Brain pericyte (primary cell): ENCODE results near the gene CCDC3.

Experiments used
- DNase-seq: peaks from one replicate; pipeline ENCODE4 v3.0.0-alpha.2; 2012; ENCODE audit warnings: low read depth, low spot score

The CCDC3 gene

GRCh38 chr10:12924911-12925310 is 76.6 kb downstream of the CCDC3 start:
- DNase-seq, result no peak

- no peak for DNase-seq
These were observed 79.2 kb downstream of the CCDC3 start for GRCh38 chr10:12922117-12922900.

- DNase-seq, result no peak
These were observed 80.3 kb downstream of the CCDC3 start for GRCh38 chr10:12921163-12921562.

GRCh38 chr10:12919574-12919973 is 81.9 kb downstream of the CCDC3 start:
- no peak for DNase-seq

GRCh38 chr10:12916587-12916986 is 84.9 kb downstream of the CCDC3 start:
- DNase-seq, result no peak

- no peak for DNase-seq
These were observed 85.8 kb downstream of the CCDC3 start for GRCh38 chr10:12915637-12916168.

- DNase-seq, result no peak
These were observed 87.4 kb downstream of the CCDC3 start for GRCh38 chr10:12914111-12914510.

GRCh38 chr10:12911795-12912194 is 89.7 kb downstream of the CCDC3 start:
- no peak for DNase-seq

GRCh38 chr10:12910835-12911234 is 90.7 kb downstream of the CCDC3 start:
- no peak for DNase-seq

GRCh38 chr10:12909836-12910185 is 91.7 kb downstream of the CCDC3 start:
- DNase-seq, result no peak

- DNase-seq, result no peak
These were observed 92.2 kb downstream of the CCDC3 start for GRCh38 chr10:12909182-12909835.

- DNase-seq, result no peak
These were observed 92.7 kb downstream of the CCDC3 start for GRCh38 chr10:12908773-12909172.

GRCh38 chr10:12907656-12908055 is 93.9 kb downstream of the CCDC3 start:
- DNase-seq, result peak; percentile 53

- no peak for DNase-seq
These were observed 95.4 kb downstream of the CCDC3 start for GRCh38 chr10:12906051-12906541.

- no peak for DNase-seq
These were observed 96.4 kb downstream of the CCDC3 start for GRCh38 chr10:12905067-12905466.

GRCh38 chr10:12902851-12903358 is 98.6 kb downstream of the CCDC3 start:
- no peak for DNase-seq

GRCh38 chr10:12902135-12902572 is 99.4 kb downstream of the CCDC3 start:
- DNase-seq, result no peak

- no peak for DNase-seq
These were observed 102.0 kb downstream of the CCDC3 start for GRCh38 chr10:12899546-12899945.

- no peak for DNase-seq
These were observed 103.2 kb downstream of the CCDC3 start for GRCh38 chr10:12898271-12898670.

- DNase-seq, result no peak
These were observed 104.2 kb downstream of the CCDC3 start for GRCh38 chr10:12897278-12897677.

- DNase-seq, result no peak
These were observed 105.3 kb downstream of the CCDC3 start for GRCh38 chr10:12896251-12896650.

GRCh38 chr10:12892924-12893323 is 108.6 kb downstream of the CCDC3 start:
- no peak for DNase-seq

- DNase-seq, result no peak
These were observed 110.6 kb downstream of the CCDC3 start for GRCh38 chr10:12890958-12891357.
